Globus pallidus (tissue), 1 donor: ENCODE results near the gene COLEC12.

Experiments
- DNase-seq: peaks from one replicate; pipeline ENCODE4 v3.0.0-alpha.2; 2015; ENCODE audit warnings: low spot score

COLEC12 gene

DNA sequence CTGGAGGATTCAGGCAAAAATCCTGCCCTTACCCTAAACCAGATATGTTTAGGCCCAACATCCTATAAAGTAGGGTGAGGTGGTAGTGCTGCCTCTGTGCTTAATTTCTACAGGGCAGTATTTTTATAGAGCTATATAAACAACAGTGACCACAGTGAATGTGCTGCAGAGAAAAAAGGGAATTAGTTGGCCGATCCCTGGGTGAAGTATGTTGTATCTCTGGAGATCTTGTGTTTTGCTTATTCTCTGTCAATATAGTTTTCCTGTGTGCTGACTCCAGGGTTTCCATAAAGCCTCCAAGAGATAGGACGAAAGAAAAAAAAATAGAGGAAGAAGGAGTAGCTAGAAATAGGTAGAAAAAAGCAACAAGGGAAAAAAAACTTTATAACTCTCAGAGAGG is 143.7 kb downstream of the COLEC12 start:
- DNase-seq, result no peak

DNA sequence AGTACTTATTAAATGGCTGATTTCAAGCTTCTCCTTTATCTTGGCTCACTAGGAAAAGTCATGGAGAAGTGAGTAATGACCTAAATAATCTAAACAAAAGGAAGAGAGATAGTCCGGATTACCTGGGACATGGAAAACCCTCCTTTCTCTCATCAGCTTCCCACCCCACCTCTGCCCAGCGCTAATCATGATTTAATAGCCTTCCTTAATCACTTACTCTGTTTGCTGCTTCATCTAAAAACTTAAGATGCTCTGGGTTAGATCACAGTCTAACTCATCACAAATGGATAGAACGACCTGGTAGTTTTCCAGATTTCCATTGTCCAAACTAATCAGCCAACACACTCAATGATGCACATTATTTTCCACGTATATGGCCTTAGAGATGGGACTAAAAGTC is 144.8 kb downstream of the COLEC12 start:
- no peak for DNase-seq

GRCh38 chr18:354471-354870 is 146.0 kb downstream of the COLEC12 start:
- DNase-seq, result no peak

DNA sequence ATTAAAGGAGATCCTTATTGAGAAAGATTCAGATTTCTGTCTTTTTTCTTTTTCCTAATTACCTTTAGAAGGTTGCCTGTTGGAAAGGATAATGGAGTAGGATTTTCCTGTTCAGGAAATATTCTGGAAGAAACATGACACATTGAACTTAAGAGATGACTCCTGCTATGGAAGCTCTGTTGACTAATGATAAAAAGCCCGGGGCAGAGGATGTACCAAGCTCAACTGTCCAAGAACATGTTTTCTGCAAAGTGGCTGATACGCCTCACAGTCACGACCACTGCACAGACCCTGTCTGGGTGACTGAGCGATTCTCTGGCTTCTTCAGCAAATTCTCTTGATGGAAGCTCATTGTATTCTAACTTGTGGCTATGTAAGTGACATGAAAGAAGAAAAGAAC is 146.5 kb downstream of the COLEC12 start:
- DNase-seq, result no peak

GRCh38 chr18:352438-352837 is 148.1 kb downstream of the COLEC12 start:
- no peak for DNase-seq

DNA sequence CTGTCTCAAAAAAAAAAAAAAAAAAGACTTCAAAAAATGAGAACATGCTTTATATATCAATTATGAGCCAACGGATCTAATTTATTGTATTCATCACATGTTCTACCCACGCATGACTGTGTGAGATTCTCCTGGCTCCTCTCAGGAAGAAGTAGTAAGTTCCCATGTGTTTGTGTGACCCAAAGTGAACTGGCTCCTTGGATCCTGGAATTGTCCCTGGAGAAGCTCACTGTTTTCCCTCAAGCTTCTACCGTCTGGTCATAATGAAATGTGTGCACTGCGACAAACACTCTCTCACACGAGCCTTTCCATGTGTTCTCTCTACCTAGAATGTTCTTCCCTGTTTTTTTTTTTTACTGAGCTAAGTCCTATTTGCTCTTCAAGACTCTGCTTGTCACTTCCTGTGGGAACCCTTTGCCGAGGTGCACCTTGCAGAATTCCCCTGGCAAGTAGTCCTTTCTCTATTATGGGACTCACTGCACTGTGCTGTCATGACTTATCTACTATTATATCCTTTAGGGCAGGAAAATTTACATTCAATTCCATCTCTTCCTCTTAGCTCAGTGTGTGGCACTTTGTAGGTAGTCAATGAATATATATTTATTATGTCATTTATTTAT is 149.4 kb downstream of the COLEC12 start:
- no peak for DNase-seq

GRCh38 chr18:346600-346999 is 153.9 kb downstream of the COLEC12 start:
- DNase-seq, result no peak

DNA sequence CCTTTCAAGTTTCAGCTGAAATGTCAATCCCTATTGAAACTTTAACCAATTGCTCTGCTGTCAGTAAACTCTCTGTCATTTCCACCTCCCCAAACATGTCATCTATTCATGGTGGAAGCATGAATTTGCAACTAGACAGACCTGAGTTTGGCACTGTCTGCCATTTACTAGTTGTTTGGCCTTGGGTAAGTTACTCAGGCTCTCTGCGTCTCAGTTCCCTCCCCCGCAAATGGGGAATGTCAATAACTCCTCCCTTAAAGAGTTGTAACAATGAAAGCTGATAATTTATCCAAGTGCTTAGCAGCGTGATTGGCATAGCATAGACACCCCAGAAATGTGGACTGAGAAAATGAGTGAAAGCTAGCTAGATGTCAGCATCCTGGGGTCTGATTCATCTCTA is 159.4 kb downstream of the COLEC12 start:
- no peak for DNase-seq

DNA sequence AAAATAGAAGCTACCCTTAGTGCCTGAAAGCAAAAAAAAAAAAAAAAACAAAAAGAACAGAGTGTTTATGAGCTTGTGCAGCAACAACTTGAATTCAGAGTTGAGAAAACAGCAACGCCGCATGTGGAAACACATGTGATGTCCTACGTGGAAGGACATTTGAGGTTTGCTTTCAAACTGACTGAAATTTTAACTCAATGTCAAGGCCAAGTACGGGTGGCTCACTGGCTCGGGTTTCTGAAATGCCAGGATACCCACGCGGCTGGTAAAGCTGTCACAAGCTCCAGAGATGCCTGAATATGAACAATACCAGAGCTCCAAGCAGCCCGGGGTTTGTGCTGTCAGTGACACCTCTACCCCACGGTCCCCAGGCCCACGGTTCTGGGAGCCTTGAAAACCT is 160.5 kb downstream of the COLEC12 start:
- DNase-seq, result no peak

DNA sequence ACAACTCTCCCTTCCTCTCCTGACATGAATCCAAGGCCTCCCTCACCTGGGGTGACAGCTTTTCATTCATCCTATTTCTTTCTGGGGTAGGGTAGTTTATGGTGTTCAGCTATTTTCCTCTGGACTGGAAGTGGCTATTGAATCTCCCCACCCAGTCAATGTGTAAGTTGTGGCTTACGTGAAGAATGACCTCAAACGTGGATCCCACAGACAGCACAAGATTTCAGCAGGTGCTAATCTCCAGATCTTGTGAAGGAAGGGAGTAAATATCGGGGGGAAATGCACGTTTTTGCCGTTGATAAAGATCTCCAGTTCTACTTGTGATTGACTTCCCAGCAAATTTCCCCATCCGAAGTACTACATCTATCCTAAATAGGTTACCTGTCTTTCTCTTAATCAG is 161.3 kb downstream of the COLEC12 start:
- DNase-seq, result no peak

DNA sequence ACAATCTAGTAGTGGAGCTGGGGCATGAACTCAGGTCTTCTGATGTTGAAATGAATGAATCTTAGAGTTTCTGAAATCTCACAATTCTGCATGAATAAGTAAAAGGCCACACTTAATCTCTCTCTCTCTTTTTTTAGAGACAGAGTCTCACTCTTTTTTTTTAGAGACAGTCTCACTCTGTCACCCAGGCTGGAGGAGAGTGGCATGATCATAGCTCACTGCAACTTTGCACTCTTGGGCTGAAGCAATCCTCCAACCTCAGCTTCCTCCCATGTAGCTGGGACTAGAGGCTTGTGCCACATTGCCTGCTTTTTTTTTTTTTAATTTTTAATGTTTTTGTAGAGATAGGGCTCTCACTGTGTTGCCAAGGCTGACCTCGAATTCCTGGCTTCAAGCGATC is 163.8 kb downstream of the COLEC12 start:
- DNase-seq, result no peak

- no peak for DNase-seq
Observed at GRCh38 chr18:335733-336132, 164.8 kb downstream of the COLEC12 start.

DNA sequence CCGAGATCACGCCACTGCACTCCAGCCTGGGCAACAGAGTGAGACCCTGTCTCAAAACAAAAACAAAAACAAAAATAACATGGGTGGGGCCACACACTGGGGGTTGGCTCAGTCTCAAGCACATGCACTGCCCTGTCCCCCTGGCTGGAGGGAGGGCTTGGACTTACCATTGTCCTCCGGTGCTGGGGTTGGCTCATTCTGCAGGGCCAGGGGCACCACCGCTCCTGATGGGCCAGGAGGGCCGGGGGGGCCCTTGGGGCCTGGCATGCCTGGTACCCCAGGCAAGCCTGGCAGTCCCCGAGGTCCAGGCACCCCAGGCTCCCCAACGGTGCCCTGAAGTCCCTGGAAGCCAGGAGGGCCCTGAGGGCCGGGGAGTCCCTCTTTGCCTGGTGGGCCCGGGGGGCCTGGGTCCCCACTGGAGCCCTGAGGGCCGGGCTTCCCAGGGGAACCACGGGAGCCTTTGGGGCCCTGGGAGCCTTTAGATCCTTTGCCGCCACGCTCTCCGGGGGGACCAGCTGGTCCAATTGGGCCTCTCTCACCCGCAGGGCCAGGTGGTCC is 165.8 kb downstream of the COLEC12 start:
- DNase-seq, result no peak

GRCh38 chr18:332721-333510 is 167.6 kb downstream of the COLEC12 start:
- peak; percentile 59 for DNase-seq

DNA sequence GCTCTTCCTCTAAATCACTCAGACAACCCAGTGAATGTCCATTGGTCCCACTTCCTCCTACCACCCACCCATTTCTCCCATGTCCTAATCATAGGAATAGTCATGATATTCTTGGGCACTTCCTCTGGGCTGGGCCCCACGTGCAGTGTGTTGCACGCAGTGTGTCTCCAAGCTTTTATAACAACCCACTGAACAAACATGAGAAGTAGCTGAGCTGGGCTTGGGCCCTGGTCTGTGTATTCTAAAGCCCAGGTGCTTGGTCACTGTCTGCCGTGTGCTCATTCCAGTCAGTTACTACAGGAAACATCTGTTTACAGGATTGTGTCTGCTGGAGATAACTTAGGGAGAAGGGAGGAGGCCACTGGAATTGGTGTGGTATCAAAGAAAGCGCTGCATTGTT is 168.5 kb downstream of the COLEC12 start:
- peak; percentile 12 for DNase-seq

DNA sequence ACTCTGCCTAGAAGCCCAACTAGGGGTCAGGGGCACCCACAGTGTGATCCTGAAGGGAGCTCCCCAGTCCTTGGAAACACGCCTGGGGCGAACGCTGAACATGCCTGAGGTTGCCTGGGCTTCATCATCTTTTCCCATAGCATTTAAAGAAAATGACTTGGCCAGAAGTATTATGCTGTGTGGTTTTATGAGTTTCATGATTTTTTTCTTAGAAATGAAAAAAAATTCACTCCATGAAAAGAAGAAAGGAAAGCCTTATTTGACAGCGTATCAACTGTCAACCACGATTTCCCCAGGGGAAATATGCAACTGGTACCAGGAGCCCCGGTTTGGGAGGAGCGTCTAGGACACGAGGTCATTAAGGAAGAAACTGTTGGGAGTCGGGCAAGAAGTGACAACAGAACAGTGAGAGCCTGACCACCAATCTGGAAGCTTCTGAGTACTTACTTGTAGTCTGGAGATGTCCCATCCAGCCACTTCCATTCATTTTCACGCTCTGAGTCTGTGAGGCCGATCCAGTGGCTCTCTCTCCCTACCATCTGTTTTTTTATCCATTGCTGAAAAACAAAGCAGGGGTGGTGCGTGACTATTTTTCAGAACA is 169.2 kb downstream of the COLEC12 start:
- peak; percentile 40 for DNase-seq

- DNase-seq, result no peak
Observed at GRCh38 chr18:328928-329327, 171.6 kb downstream of the COLEC12 start.

DNA sequence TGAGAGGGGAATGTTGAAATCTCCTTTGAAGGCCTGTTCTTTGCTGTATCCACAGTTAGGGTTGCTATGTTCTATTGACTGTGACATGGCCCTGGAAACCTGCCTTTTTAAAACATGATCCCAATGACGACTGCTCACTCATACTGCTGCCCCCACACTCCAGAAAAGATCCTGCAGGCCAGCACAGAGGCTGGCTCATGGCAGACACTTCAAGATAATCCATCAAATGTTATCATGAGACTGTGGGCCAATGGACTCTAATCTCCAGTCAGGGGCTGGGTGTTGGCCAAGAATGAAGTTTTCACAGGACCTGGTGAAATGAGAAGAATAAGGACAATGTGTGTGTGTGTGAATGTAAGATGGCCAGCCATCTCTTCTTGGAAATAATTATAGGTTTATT is 173.7 kb downstream of the COLEC12 start:
- no peak for DNase-seq

DNA sequence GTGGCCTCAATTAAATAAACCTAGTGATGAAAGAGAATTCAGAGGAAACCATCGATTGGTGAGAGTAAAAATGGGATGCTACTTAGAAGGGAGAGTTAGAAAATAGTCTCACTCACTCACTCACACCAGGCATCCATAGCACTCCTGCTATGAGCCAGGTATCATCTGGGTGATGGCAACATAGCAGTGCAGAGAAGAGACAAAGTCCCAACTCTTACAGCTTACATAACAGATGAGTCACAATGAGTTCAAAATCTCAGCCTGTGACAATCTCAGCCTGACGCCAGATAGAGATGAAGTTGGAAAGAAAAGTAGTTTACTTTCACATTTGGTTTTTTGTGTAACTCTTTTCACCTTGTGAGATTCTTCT is 177.3 kb downstream of the COLEC12 start:
- DNase-seq, result peak; percentile 36

- DNase-seq, result peak; percentile 32
Observed at GRCh38 chr18:321865-322467, 178.5 kb downstream of the COLEC12 start.

GRCh38 chr18:320155-320554 is 180.3 kb downstream of the COLEC12 start:
- no peak for DNase-seq

DNA sequence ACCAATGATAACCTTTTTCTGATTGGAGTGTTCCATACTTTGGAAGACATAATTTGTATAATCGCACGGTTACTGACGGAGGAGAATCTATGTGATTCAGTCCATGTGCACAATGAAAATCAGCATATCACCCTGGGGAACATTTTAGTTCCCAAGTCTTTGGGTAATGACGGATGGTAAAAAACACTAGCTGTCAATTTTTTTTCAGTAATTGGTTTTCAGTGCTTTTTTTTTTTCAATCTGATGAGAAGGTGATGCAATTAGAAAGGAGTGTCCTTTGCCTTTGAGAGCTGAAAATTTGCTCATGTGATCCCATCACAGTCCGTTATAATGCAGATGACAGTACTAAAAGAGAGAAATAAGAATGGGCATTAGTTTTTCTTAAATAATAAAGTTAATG is 180.8 kb downstream of the COLEC12 start:
- no peak for DNase-seq

DNA sequence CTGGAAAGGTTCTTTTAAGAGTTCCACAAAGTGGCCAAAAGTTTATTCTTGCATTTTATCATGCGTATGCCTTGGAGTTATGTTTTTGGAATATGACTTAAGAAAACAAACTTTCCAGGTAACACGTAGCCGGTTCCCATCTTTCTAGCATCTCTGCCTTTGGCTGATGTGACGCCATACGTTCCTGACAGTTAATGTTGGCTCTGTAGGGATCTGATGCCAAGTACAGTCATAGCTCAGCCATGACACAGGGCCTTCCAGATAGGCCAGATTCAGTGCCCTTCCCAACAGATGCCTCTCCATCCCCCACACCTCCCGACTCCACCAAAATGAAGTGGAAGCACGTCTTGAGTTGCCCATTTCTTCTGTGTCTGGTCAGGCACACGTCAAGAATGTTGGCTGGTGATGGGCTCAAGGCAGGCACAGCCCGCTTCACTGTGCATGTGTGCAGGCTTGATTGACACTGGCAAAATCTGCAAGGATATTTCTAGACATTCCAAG is 181.7 kb downstream of the COLEC12 start:
- no peak for DNase-seq
